Naive B cell (primary cell): ENCODE measurements around the gene FAM24A. TPM values are rescaled to one million over a fixed set of nuclear protein-coding genes. Genes with fewer than 3 reads are reported as not detected.
"Not testable (repeated sequence)": the region's sequence is repeated elsewhere in the genome, so short reads cannot be mapped to it uniquely, and the experiment has no call there.

Experiments used
- ATAC-seq, 2 donors: fragments of 150-1000 bp; cut with Tn5 transposase; 2 replicates each; pipeline ENCODE4 v1.10.0; 2021; ENCODE audit warnings: low read depth in 2 of 2, mild to moderate bottlenecking in 2 of 2, moderate library complexity in 2 of 2
- DNase-seq: peaks from one replicate; pipeline ENCODE4 v3.0.0; 2022
- H3K27ac Mint-ChIP-seq, 6 donors: one replicate each; pipeline ENCODE4 v1.8.0; 2020 to 2022; ENCODE audit warnings: mild to moderate bottlenecking in 6 of 6, mixed read lengths in 6 of 6, moderate library complexity in 5 of 6, inconsistent platforms in 2 of 6
- H3K27me3 Mint-ChIP-seq, 3 donors: one replicate each; pipeline ENCODE4 v1.8.0; 2021 to 2022; ENCODE audit warnings: mixed read lengths in 3 of 3, mild to moderate bottlenecking in 1 of 3
- H3K36me3 Mint-ChIP-seq, 2 donors: one replicate each; pipeline ENCODE4 v1.8.0; 2020 to 2022; ENCODE audit warnings: mixed read lengths in 2 of 2, inconsistent platforms in 1 of 2, mild to moderate bottlenecking in 1 of 2
- H3K4me1 Mint-ChIP-seq, 3 donors: one replicate each; pipeline ENCODE4 v1.8.0; 2020 to 2022; ENCODE audit warnings: mixed read lengths in 3 of 3, inconsistent platforms in 1 of 3, mild to moderate bottlenecking in 1 of 3, moderate library complexity in 1 of 3
- H3K4me3 Mint-ChIP-seq, 8 donors: one replicate each; pipeline ENCODE4 v1.8.0; 2020 to 2022; ENCODE audit warnings: mild to moderate bottlenecking in 8 of 8, mixed read lengths in 8 of 8, moderate library complexity in 8 of 8, inconsistent platforms in 2 of 8
- H3K9me3 Mint-ChIP-seq, 7 donors: one replicate each; pipeline ENCODE4 v1.8.0; 2020 to 2022; ENCODE audit warnings: mixed read lengths in 7 of 7, mild to moderate bottlenecking in 5 of 7, inconsistent platforms in 2 of 7, moderate library complexity in 1 of 7
- polyA plus RNA-seq, 6 donors: library from polyadenylated mRNA; unstranded; fragments of 300-500 nt; fragmentation: Illumina TruSeq; gene quantifications; one replicate each; pipeline ENCODE4 v1.2.3, GENCODE V29; 2021; ENCODE audit warnings: low read depth in 6 of 6

FAM24A gene, protein sequence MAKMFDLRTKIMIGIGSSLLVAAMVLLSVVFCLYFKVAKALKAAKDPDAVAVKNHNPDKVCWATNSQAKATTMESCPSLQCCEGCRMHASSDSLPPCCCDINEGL
- polyA plus RNA-seq = not detected

DNA sequence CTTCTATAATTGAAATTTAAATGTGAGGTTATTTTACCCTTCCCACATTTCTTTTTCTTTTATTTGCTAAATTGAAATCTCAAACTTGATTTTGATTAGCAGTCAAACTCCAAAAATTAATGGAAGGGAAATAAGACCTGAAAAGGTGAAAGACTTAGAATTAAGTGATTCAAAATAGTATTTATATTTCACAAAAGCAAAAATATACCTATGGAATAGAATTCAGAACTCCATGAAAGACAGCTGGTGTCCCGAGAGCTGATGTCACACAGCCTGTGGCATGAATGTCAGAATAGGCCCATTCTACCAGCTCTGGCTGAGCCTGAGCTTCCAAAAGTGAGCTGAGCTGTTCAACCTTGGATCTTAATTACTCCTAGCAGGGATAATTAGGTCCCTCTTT, at the start of gene FAM24A:
Gene FAM24A (plus strand): TSS at position 301 of the 400 bp plus-strand sequence. CDS start 1,025 bp downstream, outside the sequence.
- no peaks in the 10 kb centered on the region for H3K4me1 Mint-ChIP-seq
- H3K27ac Mint-ChIP-seq = peak within 1 kb of the TSS in 1 of 6 donors; percentile 7
- no peak within 1 kb of the TSS for H3K4me3 Mint-ChIP-seq

GRCh38 chr10:122861711-122862161, 48.7 kb upstream of the FAM24A start:
- peaks cover 24 to 45% (median 27%) of the 10 kb centered on the region in 3 donors for H3K4me1 Mint-ChIP-seq
- peaks cover 0 to under 1% (median 0%) of the 10 kb centered on the region in 7 donors for H3K9me3 Mint-ChIP-seq
- peaks cover 3 to 7% of the 10 kb centered on the region in 2 donors for H3K36me3 Mint-ChIP-seq
- no peak overlapping the region for H3K4me3 Mint-ChIP-seq
- no peak for ATAC-seq
- peak overlapping the region in 1 of 6 donors; percentile 55 for H3K27ac Mint-ChIP-seq
- no peak for DNase-seq
- H3K27me3 Mint-ChIP-seq = no peaks in the 10 kb centered on the region

More for the DNA sequence above, at the start of gene FAM24A:
- Mint-ChIP-seq H3K27me3 (peaks cover 0 to 16% (median 12%) of the 10 kb centered on the region in 3 donors), H3K9me3 (peaks cover 0 to 4% (median 0%) of the 10 kb centered on the region in 7 donors), H3K36me3 (no peaks in the 10 kb centered on the region)
- DNase-seq = no peak
- no peak for ATAC-seq

DNA sequence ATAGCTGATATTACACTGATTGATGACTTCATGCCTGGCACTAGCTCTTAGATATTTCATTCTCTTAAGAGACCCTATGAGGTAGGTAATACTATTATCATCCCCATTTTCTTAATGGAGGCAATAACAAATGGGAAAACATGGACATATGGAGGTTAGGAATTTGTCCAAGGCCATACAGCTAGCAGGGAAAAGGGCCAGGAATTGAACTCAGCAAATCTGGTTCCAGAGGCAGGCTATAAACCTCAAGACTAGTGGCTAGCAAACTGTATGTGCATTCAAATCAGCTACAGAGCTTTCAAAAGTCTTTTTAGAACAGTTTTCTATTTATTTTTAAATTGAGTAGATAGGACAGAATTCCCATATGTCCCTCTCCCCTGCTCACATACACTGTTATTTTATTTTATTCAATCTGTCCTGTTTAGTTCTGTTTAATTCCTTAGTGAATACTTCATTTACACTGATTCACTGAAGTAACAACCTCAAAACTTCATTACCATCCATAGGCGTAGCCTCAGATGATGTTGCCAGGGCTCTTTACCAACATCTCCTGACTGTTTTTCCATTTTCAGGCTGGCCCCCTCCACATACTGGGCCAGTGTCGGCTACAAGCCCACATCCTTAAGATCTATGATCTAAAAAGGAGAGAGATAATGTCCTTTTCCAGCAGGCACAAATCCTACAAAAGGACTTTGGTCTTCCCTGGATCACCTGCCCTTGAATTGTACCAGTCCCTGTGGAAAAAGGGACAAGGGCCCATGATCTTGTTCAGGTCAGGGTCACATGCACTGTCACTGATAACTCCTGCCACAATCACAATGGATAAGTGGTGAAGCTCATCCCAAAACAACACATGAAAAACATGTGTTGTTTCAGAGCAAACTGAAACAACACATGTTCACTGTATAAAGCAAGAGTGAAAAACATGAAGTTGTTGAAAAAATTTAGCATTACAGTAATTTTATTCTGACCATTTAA, 46.9 kb upstream of the FAM24A start:
- Mint-ChIP-seq H3K9me3 (peaks cover 0 to 2% (median 0%) of the 10 kb centered on the region in 7 donors), H3K27me3 (no peaks in the 10 kb centered on the region), H3K27ac (peak overlapping the region in 1 of 6 donors; percentile 32), H3K36me3 (peaks cover 6 to 14% of the 10 kb centered on the region in 2 donors), H3K4me1 (peaks cover 28 to 48% (median 33%) of the 10 kb centered on the region in 3 donors), H3K4me3 (no peak overlapping the region)
- DNase-seq (no peak), ATAC-seq (no peak)

- H3K9me3 Mint-ChIP-seq = peaks cover 0 to 3% (median 0%) of the 10 kb centered on the region in 7 donors
- no peak overlapping the region for H3K4me3 Mint-ChIP-seq
- H3K36me3 Mint-ChIP-seq = peaks cover 6 to 8% of the 10 kb centered on the region in 2 donors
- no peaks in the 10 kb centered on the region for H3K27me3 Mint-ChIP-seq
- ATAC-seq = no peak
- peaks cover 28 to 44% (median 33%) of the 10 kb centered on the region in 3 donors for H3K4me1 Mint-ChIP-seq
- no peak overlapping the region for H3K27ac Mint-ChIP-seq
- DNase-seq = no peak
Observed at GRCh38 chr10:122864194-122864592, 46.2 kb upstream of the FAM24A start.

- H3K4me3 Mint-ChIP-seq = no peak overlapping the region
- peaks cover 7 to 10% of the 10 kb centered on the region in 2 donors for H3K36me3 Mint-ChIP-seq
- no peak overlapping the region for H3K27ac Mint-ChIP-seq
- H3K4me1 Mint-ChIP-seq = peaks cover 26 to 41% (median 35%) of the 10 kb centered on the region in 3 donors
- DNase-seq = no peak
- H3K9me3 Mint-ChIP-seq = peaks cover 0 to 6% (median 0%) of the 10 kb centered on the region in 7 donors
- no peaks in the 10 kb centered on the region for H3K27me3 Mint-ChIP-seq
- no peak for ATAC-seq
Observed at GRCh38 chr10:122864901-122865300, 45.5 kb upstream of the FAM24A start.

GRCh38 chr10:122866757-122867482, 43.5 kb upstream of the FAM24A start:
- Mint-ChIP-seq H3K4me1 (peaks cover 19 to 34% (median 30%) of the 10 kb centered on the region in 3 donors), H3K4me3 (peak overlapping the region in 3 of 8 donors; percentile 25 to 55 (median 29)), H3K27ac (peak overlapping the region in 2 of 6 donors; percentile 28 to 86), H3K36me3 (peaks cover 7 to 13% of the 10 kb centered on the region in 2 donors)
- not testable (repeated sequence) for DNase-seq, H3K9me3 Mint-ChIP-seq, ATAC-seq, H3K27me3 Mint-ChIP-seq

GRCh38 chr10:122868768-122869167, 41.6 kb upstream of the FAM24A start:
- H3K9me3 Mint-ChIP-seq, H3K27me3 Mint-ChIP-seq, H3K4me3 Mint-ChIP-seq, DNase-seq, H3K27ac Mint-ChIP-seq, ATAC-seq: not testable (repeated sequence)
- peaks cover 14 to 28% (median 26%) of the 10 kb centered on the region in 3 donors for H3K4me1 Mint-ChIP-seq
- peaks cover 7 to 13% of the 10 kb centered on the region in 2 donors for H3K36me3 Mint-ChIP-seq

- not testable (repeated sequence) for ATAC-seq, H3K4me3 Mint-ChIP-seq, H3K27ac Mint-ChIP-seq, H3K9me3 Mint-ChIP-seq, DNase-seq, H3K27me3 Mint-ChIP-seq, H3K36me3 Mint-ChIP-seq
- peaks cover 4 to 29% (median 16%) of the 10 kb centered on the region in 3 donors for H3K4me1 Mint-ChIP-seq
Observed at GRCh38 chr10:122871947-122872346, 38.5 kb upstream of the FAM24A start.

DNA sequence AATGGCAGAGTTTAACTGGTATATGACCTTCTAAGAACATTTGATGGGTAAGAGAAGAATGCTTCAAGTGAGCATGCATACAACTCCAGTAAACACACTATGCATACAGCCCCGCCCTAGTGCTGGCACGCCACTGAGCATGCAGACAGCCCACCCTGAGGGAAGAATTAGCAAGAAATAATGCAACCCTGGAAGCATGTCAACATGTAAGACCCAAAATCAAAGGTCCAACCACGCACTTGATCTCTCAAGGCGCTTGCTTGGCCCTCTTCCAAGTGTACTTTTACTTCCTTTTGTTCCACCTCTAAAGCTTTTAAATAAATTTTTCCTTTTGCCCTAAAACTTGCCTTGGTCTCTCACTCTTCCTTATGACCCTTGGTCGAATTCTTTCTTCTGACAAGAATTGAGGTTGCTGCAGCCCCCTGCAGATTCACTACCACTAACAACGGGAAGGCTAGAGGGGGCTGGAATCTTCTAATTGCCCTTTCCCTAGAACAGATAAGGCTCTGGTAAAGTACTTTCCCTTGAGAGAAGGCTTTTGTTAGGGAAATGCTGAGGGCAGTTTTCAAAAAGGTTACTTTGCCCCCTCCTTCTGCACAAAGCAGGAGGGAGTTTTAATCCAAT, 34.5 kb upstream of the FAM24A start:
- H3K4me1 Mint-ChIP-seq = peaks cover 28 to 55% (median 35%) of the 10 kb centered on the region in 3 donors
- H3K9me3 Mint-ChIP-seq = peaks cover 0 to 8% (median 0%) of the 10 kb centered on the region in 7 donors
- no peaks in the 10 kb centered on the region for H3K36me3 Mint-ChIP-seq
- peak overlapping the region in 1 of 8 donors; percentile 6 for H3K4me3 Mint-ChIP-seq
- no peaks in the 10 kb centered on the region for H3K27me3 Mint-ChIP-seq
- DNase-seq = no peak
- H3K27ac Mint-ChIP-seq = peak overlapping the region in 1 of 6 donors; percentile 28
- ATAC-seq = no peak

GRCh38 chr10:122876467-122876855, 33.9 kb upstream of the FAM24A start:
- Mint-ChIP-seq H3K27me3 (no peaks in the 10 kb centered on the region), H3K9me3 (peaks cover 0 to 8% (median 0%) of the 10 kb centered on the region in 7 donors), H3K4me3 (no peak overlapping the region), H3K36me3 (no peaks in the 10 kb centered on the region), H3K27ac (no peak overlapping the region), H3K4me1 (peaks cover 28 to 55% (median 35%) of the 10 kb centered on the region in 3 donors)
- no peak for ATAC-seq
- DNase-seq = no peak

- no peak for ATAC-seq
- peak overlapping the region in 4 of 8 donors; percentile 20 to 100 (median 47) for H3K4me3 Mint-ChIP-seq
- H3K27ac Mint-ChIP-seq = no peak overlapping the region
- H3K27me3 Mint-ChIP-seq = no peaks in the 10 kb centered on the region
- peaks cover 0 to 2% (median 0%) of the 10 kb centered on the region in 7 donors for H3K9me3 Mint-ChIP-seq
- no peaks in the 10 kb centered on the region for H3K36me3 Mint-ChIP-seq
- H3K4me1 Mint-ChIP-seq = peaks cover 28 to 55% (median 35%) of the 10 kb centered on the region in 3 donors
- DNase-seq = no peak
Observed at GRCh38 chr10:122877264-122877663, 33.1 kb upstream of the FAM24A start.

GRCh38 chr10:122878799-122879338, 31.5 kb upstream of the FAM24A start:
- DNase-seq (no peak), ATAC-seq (no peak)
- H3K9me3 Mint-ChIP-seq = no peaks in the 10 kb centered on the region
- peak overlapping the region in 5 of 6 donors; percentile 85 to 96 (median 91) for H3K27ac Mint-ChIP-seq
- peaks cover 28 to 55% (median 32%) of the 10 kb centered on the region in 3 donors for H3K4me1 Mint-ChIP-seq
- peak overlapping the region; percentile 90 to 100 (median 94) for H3K4me3 Mint-ChIP-seq
- H3K27me3 Mint-ChIP-seq = no peaks in the 10 kb centered on the region
- no peaks in the 10 kb centered on the region for H3K36me3 Mint-ChIP-seq
